ENCODE data around the gene DIPK1A. TPM values are rescaled to one million over a fixed set of nuclear protein-coding genes. Genes with fewer than 3 reads are reported as not detected.

DIPK1A gene
- polyA plus RNA-seq (ENCODE audit: insufficient read length in 10 of 10) = 10 to 100 TPM; 10.2 to 14.5 (median 11.8) TPM
- long read RNA-seq, donor 1, transcript FAM69A-201 (5 exons, 2,574 nt) = major isoform, 5 of 4,418 reads
- long read RNA-seq, donor 1, partial matches to known transcripts = 4,329 of 4,418 reads
- long read RNA-seq, donor 1, other reads (novel, unspliced or antisense) = 84 of 4,418 reads
- long read RNA-seq, donor 2, partial matches to known transcripts = 0 of 2 reads
- long read RNA-seq, donor 2, other reads (novel, unspliced or antisense) = 0 of 2 reads
- long read RNA-seq, donor 3 = 0 reads
- long read RNA-seq, donor 4, partial matches to known transcripts = 3,573 of 3,698 reads
- long read RNA-seq, donor 4, other reads (novel, unspliced or antisense) = 122 of 3,698 reads
- long read RNA-seq, donor 5, partial matches to known transcripts = 6,613 of 6,757 reads
- long read RNA-seq, donor 5, other reads (novel, unspliced or antisense) = 140 of 6,757 reads
- long read RNA-seq, donor 6, partial matches to known transcripts = 0 of 4 reads
- long read RNA-seq, donor 6, other reads (novel, unspliced or antisense) = 0 of 4 reads
- long read RNA-seq, donor 7, partial matches to known transcripts = 3,815 of 3,908 reads
- long read RNA-seq, donor 7, other reads (novel, unspliced or antisense) = 89 of 3,908 reads
- long read RNA-seq, donor 8, transcript FAM69A-201 (5 exons, 2,574 nt) = major isoform, 5 of 3,518 reads
- long read RNA-seq, donor 8, partial matches to known transcripts = 3,473 of 3,518 reads
- long read RNA-seq, donor 8, other reads (novel, unspliced or antisense) = 40 of 3,518 reads
- long read RNA-seq, donor 9 = 0 reads

DNA sequence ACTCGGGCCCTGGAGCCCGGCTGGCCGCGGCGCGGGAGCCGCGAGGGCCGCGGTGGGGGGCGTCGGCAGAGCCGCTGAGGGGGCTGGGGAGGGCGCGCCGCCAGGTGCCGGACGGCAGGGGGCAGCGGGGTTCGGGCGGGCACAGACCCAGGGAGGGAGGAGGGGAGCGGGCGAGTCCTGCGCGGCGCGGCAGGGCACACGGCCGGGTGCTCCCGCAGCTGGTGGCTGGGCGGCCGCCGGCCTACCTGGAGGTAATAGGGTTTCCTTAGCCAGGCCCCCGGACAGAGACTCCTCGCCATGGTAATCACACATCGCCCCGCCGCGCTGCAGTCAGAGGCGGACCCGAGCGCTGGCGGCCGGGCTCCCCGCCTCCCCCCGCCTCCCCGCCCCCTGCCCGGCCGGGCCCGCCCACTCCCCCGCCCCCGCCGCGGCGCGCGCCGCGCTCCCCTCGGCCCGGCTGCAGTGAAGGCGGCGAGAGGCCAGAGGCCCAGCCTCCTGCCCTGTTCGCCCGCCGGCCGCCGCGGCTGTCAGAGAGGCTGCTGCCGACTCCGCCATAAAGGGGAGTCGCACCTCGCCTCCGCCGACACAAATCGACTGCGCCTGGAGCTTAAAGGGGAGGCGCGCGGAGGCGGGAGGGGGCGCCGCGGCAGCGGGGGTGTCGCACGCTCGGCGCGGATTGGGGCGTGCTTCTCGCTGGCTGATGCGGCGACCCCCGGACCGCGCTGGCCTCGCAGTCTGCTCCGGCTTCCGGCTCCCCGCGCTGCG, at the start of gene DIPK1A:
Gene DIPK1A, minus strand, starts transcription at position 332 of the 765 bp plus-strand sequence. Its CDS starts 33 bp downstream, at position 299.
- peak; percentile 76 to 94 (median 85) for DNase-seq

DNA sequence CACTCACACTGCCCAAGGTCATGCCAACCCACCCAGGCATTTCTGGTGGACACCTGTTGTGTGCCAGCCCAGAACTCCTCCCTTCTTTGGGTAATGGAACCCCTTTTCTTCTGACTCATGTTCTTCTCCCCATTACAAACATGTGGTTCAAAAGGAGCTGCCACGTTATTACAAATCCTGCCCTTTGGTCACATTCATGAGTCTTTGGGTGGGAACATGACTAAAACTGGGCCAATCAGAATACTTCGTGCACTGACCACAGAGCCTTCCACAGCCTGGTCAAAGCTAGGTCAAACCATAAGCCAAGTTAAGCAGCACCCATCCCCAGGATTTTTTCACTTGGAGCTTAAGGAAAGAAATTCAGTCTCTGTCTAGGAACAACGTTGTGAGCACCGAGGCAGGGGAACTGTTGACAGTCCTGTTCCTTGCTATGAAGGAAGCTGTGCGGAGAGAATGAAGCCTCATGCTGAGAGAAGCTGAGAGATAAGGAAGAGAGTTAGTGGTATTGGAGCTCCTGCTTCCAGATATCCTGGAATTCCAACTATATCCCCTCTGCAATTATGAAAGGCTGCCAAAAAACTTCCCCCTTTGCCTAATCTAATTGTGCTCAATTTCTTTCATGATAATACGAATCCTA, 46.8 kb upstream of the DIPK1A start:
- DNase-seq = no peak

DNA sequence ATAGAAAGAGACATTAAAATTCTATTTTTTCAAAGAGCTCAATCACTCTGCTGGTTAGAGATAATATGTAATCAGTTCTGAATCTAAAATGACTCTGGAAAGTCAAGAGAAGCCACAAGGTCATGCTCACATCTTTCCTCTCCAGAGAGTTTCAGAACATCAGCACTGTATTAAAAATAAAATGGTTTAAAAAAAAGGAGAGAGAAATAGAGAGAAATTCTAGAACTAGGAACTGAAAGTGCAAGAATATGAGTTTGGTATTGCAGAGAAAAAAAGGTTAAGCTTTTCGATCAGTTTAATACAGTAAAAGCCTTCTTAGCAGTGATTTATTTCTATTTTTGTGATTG, 44.0 kb upstream of the DIPK1A start:
- no peak for DNase-seq

DNA sequence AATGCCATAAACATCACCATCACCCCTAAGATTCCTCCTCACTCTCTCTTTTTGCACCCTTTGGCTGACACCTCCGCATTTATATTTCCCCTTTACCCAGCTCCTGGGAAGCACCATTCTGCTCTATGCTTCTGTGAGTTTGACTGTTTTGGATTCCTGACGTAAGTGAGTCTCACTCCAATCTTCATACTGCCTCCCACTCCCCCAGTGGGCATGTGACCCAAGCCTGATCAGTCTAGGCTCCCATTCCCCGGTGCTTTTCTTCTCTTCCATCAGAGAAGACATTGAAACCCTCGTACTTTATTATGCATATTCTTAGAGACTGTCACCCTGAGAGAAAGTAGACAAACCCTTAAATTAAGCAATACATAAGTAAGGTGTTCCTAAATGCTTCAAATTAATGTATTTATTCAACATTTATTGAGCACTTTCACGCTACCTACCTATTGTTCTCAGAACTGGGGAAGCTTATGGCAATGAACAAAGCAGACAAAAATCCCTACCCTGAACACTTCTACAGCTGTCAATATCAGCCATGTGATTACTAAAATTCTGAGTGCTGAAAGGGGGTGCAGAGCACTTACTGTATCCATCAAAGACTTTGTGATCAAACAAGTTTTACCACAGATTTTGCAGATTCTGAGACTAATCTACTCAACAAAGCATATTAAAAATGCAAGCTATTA, 43.4 kb upstream of the DIPK1A start:
- no peak for DNase-seq

DNA sequence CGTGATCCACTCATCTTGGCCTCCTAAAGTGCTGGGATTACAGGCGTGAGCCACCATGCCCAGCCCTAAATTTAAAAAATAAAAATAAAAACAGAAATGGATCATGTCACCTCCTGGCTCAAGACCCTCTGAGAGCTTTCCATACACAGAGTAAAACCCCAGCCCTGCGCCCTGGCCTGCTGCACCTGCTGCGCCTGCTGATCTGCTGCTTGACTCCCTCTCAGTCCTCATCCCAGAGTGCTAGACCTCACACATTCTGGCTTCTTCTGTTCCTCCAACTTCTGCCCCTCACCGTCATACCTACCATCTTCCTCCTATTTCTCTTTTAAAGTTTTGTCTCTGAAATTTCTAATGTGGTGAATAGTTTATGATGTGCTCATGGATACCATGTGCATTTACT, 42.7 kb upstream of the DIPK1A start:
- DNase-seq = no peak

DNA sequence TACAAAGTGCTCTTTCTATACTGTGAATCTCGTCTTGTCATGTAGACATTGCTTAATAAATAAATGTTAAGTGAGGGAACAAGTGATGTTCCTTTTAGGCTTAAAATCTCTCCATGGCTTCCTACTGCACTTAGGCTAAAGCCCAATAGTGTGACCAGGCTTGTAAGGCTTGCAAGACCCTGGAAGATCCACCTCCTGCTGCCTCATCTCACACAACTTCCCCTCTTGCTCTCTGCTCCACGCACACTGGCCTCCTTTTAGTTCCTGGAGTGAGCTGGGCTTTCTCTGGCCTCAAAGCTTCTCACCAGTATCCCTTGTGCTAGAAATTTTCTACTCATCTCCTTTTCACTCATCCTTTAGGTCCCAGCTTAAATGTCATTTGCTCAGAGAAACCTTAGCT, 41.5 kb upstream of the DIPK1A start:
- DNase-seq = no peak

DNA sequence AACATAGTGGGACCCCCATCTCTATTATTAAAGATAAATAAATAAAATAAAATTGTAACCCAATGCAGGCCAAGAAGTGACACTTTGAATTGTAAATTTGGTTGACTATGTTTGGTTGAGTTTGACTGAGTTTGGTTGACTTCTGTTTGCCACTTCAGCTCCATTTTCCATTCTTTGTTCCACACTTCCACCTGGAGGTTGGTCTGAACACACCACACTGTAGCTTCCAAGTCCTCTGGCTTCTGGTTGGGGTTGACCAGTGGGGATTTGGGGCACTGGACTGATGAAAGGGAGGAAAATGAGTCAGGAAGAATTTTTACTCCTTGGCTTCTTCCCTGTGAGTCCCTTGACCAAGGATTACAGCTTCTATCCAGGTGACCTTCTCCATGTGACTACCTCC, 40.6 kb upstream of the DIPK1A start:
- no peak for DNase-seq

DNA sequence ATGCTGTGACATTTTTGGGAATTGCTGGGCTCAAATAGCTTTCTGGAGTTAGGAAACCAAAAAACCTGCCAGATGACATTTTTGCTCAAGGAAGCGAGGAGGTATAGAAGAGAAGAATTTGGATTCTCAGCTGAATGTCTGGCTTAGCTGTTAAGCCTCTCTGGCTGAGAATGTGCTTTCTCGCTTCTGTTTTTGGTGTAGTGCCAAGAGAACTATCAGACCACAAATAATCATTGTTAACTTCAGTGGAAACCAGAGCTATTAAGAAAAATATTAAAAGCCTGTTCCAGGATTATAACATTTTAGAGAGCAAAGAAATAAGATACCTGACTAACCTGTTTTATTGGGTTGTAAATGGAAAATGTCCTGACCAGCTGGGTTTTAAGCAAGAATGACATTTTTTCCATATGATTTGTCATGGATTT, 39.5 kb upstream of the DIPK1A start:
- peak in 2 of 3 donors; percentile 36 to 65 for DNase-seq

DNA sequence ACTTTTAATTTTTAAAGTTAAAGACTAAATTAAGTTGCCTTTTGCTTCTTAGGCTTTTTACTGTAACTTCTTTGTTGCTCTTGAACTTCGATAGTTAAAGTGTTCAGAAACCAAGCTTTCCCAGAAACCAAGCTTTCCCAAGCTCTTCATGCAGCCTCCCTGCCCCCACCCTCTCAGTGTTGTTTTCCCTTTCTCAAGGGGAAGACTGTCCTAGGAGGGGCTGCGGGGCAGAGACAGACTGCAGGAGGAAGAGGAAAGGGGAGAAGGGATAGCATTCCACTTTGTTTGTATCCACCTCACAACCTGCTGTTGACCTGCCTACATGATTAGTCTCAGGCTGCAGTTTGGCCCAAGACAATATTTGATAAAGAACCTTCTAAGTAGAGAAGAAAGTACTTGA, 39.0 kb upstream of the DIPK1A start:
- DNase-seq = peak in 1 of 3 donors; percentile 34

DNA sequence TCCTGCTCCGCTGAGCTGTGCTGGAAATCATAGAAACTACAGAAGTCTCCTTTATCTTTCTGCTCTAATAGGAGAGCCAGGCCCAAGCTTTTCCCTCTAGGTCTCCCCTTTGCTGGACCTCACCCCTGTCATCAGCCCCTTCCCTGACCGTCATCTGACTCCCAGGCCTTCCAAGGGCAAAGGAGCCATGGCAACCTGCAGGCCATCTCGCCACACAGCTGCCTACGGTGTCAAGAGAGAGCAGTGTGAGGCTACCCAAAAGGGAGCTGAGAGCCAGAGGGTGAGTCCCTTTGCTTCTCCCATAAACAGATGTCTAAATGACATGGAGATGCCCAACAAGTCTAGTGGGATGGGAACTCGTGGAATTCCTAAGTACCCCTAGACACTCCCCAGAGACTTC, 37.6 kb upstream of the DIPK1A start:
- DNase-seq = no peak

DNA sequence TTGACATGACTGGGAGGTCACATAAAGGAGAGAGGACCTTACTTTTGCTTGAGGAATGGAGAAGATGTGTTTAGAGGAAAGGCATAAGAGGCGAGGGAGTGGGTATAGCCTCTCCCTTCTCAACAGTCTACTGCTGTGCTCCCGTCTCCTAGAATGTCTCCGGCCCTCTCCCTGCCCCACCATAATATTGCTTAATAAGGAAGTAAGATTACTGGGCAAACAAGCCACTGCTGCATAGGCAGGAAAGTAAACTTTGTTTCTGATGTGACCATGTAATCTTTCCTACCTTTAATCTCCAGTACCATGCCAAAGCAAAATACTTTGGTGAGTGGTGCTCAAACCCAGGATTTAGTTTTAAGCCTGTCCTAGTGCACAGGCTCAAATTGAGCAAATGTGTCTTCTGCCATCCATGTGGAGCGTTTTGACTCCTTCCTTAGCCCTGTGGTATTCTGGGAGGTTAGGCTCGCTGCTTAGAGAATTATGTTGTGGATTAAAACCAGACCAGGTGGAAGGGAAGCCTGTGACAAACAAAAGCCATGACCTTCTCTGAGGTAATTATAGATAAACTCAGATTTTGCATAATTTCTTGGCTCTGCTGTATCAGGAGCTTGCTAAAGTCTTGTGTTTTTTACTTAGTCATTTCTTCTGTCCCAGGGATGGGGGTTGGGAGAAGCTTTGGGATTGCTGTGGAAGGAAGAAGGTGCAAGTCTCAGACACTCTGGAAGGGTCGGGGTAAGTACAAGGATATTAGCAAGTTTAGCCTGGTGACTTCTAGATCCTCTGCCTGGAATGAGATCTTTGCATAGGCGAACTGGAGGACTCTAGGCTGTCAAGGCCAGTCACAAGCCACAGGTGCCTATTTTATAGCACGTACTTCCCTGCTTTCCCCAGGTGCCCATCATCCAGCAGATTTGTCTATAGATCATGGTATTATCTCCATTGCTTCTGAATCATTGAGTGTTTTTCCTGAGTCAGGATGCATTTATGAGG, 34.5 kb upstream of the DIPK1A start:
- no peak for DNase-seq

DNA sequence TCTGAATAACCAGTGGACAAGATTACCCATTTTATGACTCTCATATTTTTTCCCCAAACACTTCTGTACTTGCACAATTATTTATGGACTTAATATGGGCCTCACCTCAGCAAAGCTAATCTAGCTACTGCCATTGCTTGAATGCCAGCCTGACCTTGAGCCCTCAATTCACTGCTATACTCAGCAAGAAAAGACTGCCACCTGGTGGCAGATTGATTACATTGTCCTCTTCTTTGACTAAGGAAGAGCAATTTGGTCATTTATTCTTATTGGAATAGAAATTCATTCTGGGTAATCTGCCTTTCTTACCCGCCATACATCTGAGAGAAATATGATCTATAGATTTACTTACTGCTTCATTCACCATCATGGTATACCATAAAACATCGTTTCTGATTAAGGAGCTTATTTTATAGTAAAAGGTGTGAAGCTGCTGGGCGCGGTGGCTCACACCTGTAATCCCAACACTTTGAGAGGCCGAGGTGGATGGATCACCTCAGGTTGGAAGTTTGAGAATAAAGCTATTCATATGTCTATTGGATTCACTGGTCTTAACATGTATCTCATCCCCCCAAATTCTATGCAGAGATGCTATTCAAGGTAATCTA, 32.9 kb upstream of the DIPK1A start:
- DNase-seq = peak; percentile 81 to 87 (median 86)

DNA sequence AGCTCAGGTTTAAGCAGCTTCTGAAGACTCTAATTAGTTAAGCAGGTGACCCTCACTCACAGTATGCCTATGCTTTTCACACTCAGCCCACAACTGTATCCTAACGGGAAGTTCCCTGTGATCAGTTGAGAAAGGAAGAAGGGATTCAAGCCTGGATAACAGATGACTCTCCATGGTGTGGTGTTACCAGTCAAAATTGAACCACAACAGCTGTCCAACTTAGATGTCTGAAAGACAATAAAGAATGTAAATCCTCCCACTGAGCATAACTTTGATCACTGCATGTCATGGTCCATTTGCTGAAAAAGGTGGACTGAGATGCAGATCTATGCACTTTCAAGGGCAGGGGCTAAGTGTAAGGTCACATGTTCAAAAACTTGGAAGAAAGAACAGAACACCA, 32.3 kb upstream of the DIPK1A start:
- DNase-seq = no peak

DNA sequence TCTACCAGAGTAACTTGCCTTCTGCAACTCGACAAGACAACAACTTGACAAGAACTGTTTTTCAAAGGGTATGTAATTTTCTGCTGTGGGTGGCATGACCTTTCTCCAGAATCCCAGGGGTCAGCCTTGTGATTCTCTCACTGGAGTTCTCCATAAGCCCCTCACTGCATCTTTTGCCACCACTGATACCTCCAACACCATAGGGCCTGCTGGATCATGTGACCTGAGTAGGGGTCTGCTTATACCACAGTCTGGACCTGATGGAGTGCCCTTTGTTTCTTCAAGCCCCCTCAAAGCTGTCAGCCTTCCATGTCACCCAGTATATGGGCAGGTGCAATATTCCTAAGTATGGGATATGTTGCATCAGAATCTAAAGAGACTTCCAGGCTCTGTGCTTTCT, 31.6 kb upstream of the DIPK1A start:
- no peak for DNase-seq

DNA sequence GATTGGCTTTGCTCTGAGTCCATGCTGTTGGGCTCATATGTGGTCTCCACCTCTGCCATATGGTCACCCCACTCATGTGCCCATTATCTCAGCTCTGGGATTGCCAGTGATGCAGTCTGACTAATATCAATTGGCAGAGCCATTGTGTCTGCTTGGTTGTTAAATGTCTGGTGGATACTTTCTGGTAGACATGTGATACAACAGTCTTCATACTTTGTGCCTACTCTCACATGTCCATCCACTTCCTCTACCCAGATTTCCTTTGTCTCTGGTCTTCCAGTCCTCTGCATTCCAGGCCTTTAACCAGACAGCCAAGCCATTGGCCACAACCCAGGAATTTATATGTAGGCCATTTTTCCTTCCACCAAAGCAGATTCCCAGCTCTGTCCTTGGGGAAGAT, 30.8 kb upstream of the DIPK1A start:
- no peak for DNase-seq

DNA sequence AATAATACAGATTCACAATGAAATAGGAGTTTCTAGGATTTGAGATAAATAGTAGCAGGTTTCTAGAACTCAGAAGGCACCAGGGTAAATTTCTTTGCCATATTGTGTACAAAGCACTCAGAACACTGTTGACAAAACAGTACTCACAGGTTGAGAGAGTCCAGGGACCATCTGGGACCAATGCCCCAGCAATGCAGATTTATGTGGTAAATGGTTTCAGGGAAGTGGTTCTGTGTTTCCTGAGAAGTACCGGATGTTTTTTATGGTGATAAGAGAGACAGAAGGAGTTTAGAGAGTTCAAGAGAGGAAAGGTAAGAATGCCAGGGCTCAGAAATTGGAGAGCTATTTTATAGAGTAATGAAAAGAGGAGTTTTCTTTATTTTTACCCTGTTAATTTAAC, 29.6 kb upstream of the DIPK1A start:
- DNase-seq = no peak

DNA sequence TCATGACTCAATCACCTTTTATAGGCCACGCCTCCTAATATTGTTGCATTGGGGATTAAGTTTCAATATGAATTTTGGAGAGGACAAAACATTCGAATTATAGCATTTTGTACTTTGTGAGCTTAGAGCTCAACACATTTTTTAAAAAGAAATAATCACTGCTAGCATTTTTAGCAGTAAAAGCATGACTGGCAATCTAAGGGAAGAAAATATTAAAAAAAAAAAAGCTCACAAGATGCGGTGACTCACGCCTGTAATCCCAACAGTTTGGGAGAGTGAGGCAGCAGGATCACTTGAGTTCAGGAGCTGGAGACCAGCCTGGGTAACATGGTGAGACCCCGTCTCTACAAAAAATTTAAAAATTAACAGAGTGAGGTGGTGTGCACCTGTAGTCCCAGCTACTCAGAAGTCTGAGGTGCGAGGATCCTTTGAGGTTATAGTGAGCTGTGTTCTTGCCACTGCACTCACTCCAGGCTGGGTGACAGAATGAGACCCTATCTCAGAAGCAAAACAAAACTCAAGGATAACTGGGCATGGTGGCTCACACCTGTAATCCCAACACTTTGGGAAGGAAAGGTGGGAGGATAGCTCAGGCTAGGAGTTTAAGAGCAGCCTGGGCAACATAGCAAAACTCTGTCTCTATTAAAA, 28.8 kb upstream of the DIPK1A start:
- DNase-seq = no peak

DNA sequence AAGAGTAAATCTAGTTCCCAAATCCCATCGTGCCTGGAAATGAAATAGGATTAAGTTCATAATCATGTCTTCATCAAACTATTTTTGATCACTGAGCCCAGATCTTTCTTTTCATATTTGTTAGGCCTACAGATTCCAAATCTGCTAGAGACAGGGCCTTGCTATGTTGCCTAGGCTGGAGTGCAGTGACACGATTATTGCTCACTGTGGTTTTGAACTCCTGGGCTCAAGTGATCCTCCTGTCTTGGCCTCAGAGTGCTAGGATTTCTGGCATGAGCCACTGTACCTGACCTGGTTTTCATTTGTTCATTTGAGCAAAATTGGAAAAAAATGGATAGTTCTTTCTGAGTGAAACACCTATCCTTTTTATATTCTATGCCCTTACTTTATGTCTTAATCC, 28.0 kb upstream of the DIPK1A start:
- DNase-seq = no peak

DNA sequence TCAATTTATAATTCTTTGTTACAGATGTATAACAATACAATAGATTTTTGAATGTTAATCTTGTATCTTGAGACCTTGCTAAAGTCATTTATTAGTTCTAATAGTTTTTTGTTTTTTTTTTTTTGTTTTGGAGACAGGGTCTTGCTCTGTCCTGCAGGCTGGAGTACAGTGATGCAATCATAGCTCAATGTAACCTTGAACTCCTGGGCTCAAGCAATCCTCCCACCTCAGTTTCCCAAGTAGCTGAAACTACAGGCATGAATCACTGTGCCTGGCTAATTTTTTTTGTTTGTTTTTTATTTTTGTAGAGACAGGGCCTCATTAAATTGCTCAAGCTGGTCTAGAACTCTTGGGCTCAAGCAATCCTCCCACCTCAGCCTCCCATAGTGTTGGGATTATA, 26.2 kb upstream of the DIPK1A start:
- DNase-seq = no peak

All from muscle of back (tissue), 13 donors.